Measurements from ENCODE around the gene TGM3.

The TGM3 gene

DNA sequence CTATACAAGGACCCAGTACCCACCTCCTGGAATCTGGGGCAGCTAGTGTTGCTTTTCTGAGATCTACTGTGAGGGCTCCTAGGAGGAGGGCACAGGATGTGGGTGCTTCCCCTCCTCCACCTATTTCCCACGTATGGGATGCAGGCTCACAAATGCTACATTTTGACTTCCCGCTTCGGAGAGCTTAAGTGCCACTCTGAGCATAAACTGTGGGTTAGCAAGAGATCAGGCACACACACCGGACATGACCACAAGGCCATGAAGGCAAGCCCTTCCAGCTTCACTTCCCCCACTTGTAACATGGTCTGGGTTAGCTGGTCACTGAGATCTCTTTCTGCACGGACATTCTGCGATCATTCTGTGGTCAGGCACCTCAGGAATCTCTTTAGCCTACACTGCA, 15.7 kb upstream of the TGM3 start:
- Histone ChIP-seq H3K27me3 (ENCODE audit: insufficient read depth, low read length) (peaks cover 5% of the 10 kb centered on the region; the same call in 1 of the 2 replicates), H3K79me2 (ENCODE audit: insufficient read depth, low read length) (no peaks in the 10 kb centered on the region), H2AFZ (ENCODE audit: low read length) (no peak overlapping the region), H3K36me3 (ENCODE audit: insufficient read depth, low read length) (no peaks in the 10 kb centered on the region), H4K20me1 (ENCODE audit: insufficient read depth, low read length) (no peaks in the 10 kb centered on the region), H3K27ac (ENCODE audit: low read depth, low read length, poor library complexity, severe bottlenecking) (no peak overlapping the region), H3F3A (ENCODE audit: insufficient read depth, low read length) (no peaks in the 10 kb centered on the region), H3K9me2 (ENCODE audit: low read depth, low read length) (no peaks in the 10 kb centered on the region), H3K4me1 (ENCODE audit: insufficient read depth, low read length, severe bottlenecking) (no peaks in the 10 kb centered on the region), H3K4me3 (ENCODE audit: low read depth, low read length, poor library complexity, severe bottlenecking) (no peak overlapping the region), H3K9me3 (ENCODE audit: low read length) (no peaks in the 10 kb centered on the region), H3K9ac (ENCODE audit: low read length) (no peak overlapping the region), H3K4me2 (ENCODE audit: low read length) (no peak overlapping the region)
- no peak for TF ChIP-seq EZH2 (IDR thresholded peaks at IDR 0.05; ENCODE audit: borderline replicate concordance, low read length)
- TF ChIP-seq, protein P1, sequence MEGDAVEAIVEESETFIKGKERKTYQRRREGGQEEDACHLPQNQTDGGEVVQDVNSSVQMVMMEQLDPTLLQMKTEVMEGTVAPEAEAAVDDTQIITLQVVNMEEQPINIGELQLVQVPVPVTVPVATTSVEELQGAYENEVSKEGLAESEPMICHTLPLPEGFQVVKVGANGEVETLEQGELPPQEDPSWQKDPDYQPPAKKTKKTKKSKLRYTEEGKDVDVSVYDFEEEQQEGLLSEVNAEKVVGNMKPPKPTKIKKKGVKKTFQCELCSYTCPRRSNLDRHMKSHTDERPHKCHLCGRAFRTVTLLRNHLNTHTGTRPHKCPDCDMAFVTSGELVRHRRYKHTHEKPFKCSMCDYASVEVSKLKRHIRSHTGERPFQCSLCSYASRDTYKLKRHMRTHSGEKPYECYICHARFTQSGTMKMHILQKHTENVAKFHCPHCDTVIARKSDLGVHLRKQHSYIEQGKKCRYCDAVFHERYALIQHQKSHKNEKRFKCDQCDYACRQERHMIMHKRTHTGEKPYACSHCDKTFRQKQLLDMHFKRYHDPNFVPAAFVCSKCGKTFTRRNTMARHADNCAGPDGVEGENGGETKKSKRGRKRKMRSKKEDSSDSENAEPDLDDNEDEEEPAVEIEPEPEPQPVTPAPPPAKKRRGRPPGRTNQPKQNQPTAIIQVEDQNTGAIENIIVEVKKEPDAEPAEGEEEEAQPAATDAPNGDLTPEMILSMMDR (IDR thresholded peaks at IDR 0.05; ENCODE audit: low read length), result no peak

DNA sequence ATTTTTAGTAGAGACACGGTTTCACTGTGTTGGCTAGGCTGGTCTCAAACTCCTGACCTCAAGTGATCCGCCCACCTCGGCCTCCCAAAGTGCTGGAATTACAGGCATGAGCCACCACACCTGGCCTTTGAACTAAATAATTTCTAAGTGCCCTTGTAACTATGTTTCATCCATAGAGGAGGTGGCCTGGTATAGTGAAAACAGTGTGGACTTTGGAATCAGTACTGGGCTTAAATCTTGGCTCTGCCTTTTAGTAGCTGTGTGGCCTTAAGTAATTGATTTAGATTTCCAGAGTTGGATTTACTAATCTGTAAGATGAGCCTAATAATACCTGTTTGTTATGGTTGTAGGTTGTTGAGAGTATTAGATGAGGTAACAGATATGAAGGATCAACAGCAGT, 14.2 kb upstream of the TGM3 start:
- no peak overlapping the region for H3K4me2 ChIP-seq (ENCODE audit: low read length)
- no peak overlapping the region for H2AFZ ChIP-seq (ENCODE audit: low read length)
- no peaks in the 10 kb centered on the region for H3K79me2 ChIP-seq (ENCODE audit: insufficient read depth, low read length)
- no peaks in the 10 kb centered on the region for H3K4me1 ChIP-seq (ENCODE audit: insufficient read depth, low read length, severe bottlenecking)
- no peak overlapping the region for H3K27ac ChIP-seq (ENCODE audit: low read depth, low read length, poor library complexity, severe bottlenecking)
- H3K9ac ChIP-seq (ENCODE audit: low read length), result no peak overlapping the region
- no peaks in the 10 kb centered on the region for H3K9me3 ChIP-seq (ENCODE audit: low read length)
- H3K4me3 ChIP-seq (ENCODE audit: low read depth, low read length, poor library complexity, severe bottlenecking), result no peak overlapping the region
- TF ChIP-seq EZH2 (IDR thresholded peaks at IDR 0.05; ENCODE audit: borderline replicate concordance, low read length), result no peak
- TF ChIP-seq, protein P1 (IDR thresholded peaks at IDR 0.05; ENCODE audit: low read length), result no peak
- no peaks in the 10 kb centered on the region for H4K20me1 ChIP-seq (ENCODE audit: insufficient read depth, low read length)
- no peaks in the 10 kb centered on the region for H3F3A ChIP-seq (ENCODE audit: insufficient read depth, low read length)
- no peaks in the 10 kb centered on the region for H3K36me3 ChIP-seq (ENCODE audit: insufficient read depth, low read length)
- H3K9me2 ChIP-seq (ENCODE audit: low read depth, low read length), result no peaks in the 10 kb centered on the region
- H3K27me3 ChIP-seq (ENCODE audit: insufficient read depth, low read length), result peaks cover 5% of the 10 kb centered on the region; the same call in 1 of the 2 replicates

DNA sequence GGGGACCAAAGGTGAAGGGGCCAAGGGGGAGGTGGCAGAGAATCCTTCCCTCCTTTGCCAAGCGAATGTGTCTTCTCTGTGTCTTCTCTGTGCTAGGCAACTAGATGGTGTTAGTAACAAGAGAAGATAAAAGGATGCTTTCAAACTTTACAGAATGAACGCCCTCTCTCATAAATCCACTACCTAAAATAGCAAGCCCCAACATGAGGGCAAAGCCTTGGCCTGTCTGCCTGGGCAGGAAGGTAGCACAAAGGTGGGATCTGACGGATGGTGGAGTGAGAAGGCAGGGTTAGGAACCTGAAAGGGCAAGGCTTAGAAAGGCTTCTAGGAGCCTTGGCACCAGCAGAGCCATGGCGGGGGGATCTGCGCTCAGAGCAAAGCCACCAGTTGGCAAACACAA, 13.6 kb upstream of the TGM3 start:
- Histone ChIP-seq H4K20me1 (ENCODE audit: insufficient read depth, low read length) (no peaks in the 10 kb centered on the region), H3K4me1 (ENCODE audit: insufficient read depth, low read length, severe bottlenecking) (no peaks in the 10 kb centered on the region), H3K4me2 (ENCODE audit: low read length) (no peak overlapping the region), H3K9me3 (ENCODE audit: low read length) (no peaks in the 10 kb centered on the region), H3K4me3 (ENCODE audit: low read depth, low read length, poor library complexity, severe bottlenecking) (no peak overlapping the region), H3K9me2 (ENCODE audit: low read depth, low read length) (no peaks in the 10 kb centered on the region), H3K27ac (ENCODE audit: low read depth, low read length, poor library complexity, severe bottlenecking) (no peak overlapping the region), H3K36me3 (ENCODE audit: insufficient read depth, low read length) (no peaks in the 10 kb centered on the region), H3K79me2 (ENCODE audit: insufficient read depth, low read length) (no peaks in the 10 kb centered on the region), H2AFZ (ENCODE audit: low read length) (no peak overlapping the region), H3K9ac (ENCODE audit: low read length) (no peak overlapping the region), H3F3A (ENCODE audit: insufficient read depth, low read length) (no peaks in the 10 kb centered on the region), H3K27me3 (ENCODE audit: insufficient read depth, low read length) (peaks cover 5% of the 10 kb centered on the region; the same call in 1 of the 2 replicates)
- no peak for TF ChIP-seq EZH2 (IDR thresholded peaks at IDR 0.05; ENCODE audit: borderline replicate concordance, low read length)
- TF ChIP-seq, protein P1 (IDR thresholded peaks at IDR 0.05; ENCODE audit: low read length), result no peak
